Stomach (tissue), 9 donors: ENCODE measurements around the gene CLIP2. TPM values are rescaled to one million over a fixed set of nuclear protein-coding genes. Genes with fewer than 3 reads are reported as not detected.

Experiments
- DNase-seq, 2 donors: peaks; one replicate each; pipeline versions ENCODE4 v3.0.0 to v3.0.0-alpha.2; 2013 to 2019
- H3K27ac ChIP-seq, 5 donors: fragments of 200-600 bp in 4 of 5; sonication (generic) in 4 of 5; one replicate each; pipeline ENCODE4 v1.5.1; 2013 to 2019; ENCODE audit warnings: mild to moderate bottlenecking in 1 of 5, moderate library complexity in 1 of 5
- H3K27me3 ChIP-seq, 3 donors: fragments of 200-600 bp; sonication (generic); one replicate each; pipeline ENCODE4 v1.5.1; 2017 to 2019; ENCODE audit warnings: mixed run types in 1 of 3
- H3K36me3 ChIP-seq, 4 donors: fragments of 200-600 bp; sonication (generic); 1 replicate in 3 of 4; 2 replicates in 1 of 4; pipeline ENCODE4 v1.5.1; 2016 to 2019
- H3K4me1 ChIP-seq, 4 donors: fragments of 200-600 bp; sonication (generic); one replicate each; pipeline ENCODE4 v1.5.1; 2016 to 2019
- H3K4me3 ChIP-seq, 4 donors: fragments of 200-600 bp; sonication (generic) in 3 of 4; one replicate each; pipeline ENCODE4 v1.5.1; 2016 to 2019; ENCODE audit warnings: mild to moderate bottlenecking in 1 of 4
- H3K9me3 ChIP-seq, 4 donors: fragments of 200-600 bp; sonication (generic); one replicate each; pipeline ENCODE4 v1.5.1; 2016 to 2019
- EP300 ChIP-seq: sonication (generic); formaldehyde crosslinking; IDR thresholded peaks from one replicate; pipeline ENCODE4 v1.6.1; 2017; ENCODE audit warnings: antibody characterized with exemption
- POLR2A ChIP-seq, 4 donors: fragments of 450-650 bp; IDR thresholded peaks; one replicate each; pipeline ENCODE4 v1.6.1; 2016; ENCODE audit warnings: antibody characterized with exemption in 4 of 4, control low read depth in 2 of 4, mild to moderate bottlenecking in 1 of 4, moderate library complexity in 1 of 4
- POLR2AphosphoS5 ChIP-seq, 3 donors: sonication (generic); formaldehyde crosslinking; IDR thresholded peaks; one replicate each; pipeline ENCODE4 v1.6.1; 2016; ENCODE audit warnings: antibody characterized with exemption in 3 of 3
- WGBS, 5 donors: extraction: QIAGEN DNeasy Blood & Tissue Kit in 3 of 5; methylation state at CpG; one replicate each; pipeline versions ENCODE4 v1.1.5 to v1.1.7; 2013 to 2018; 5-methylcytosine and 5-hydroxymethylcytosine counted together
- intact Hi-C: fragments of 100-400 bp; cut with DNase I; formaldehyde crosslinking; loops from one replicate; pipeline ENCODE4 v1.15.1; 2023; ENCODE audit warnings: low total_unique reads
- polyA plus RNA-seq, 3 donors: library from polyadenylated mRNA; stranded (reverse); fragments of 200-250 nt; gene quantifications; one replicate each; pipeline ENCODE4 v1.2.3, GENCODE V29; 2013
- total RNA-seq, 5 donors: library from RNA; depleted of rRNA; stranded (reverse); fragments of >200 nt; gene quantifications; one replicate each; pipeline versions ENCODE4 v1.1.0 to v1.2.3, GENCODE V29; 2014 to 2016
- TF ChIP-seq, protein P1 (sequence below), 7 experiments: fragments of 450-650 bp in 4 of 7; fragments of 200-600 bp in 3 of 7; sonication (generic) in 3 of 7; IDR thresholded peaks; one replicate each; pipeline ENCODE4 v1.5.1; 2016 to 2019; ENCODE audit warnings: antibody characterized with exemption in 7 of 7, control low read depth in 2 of 7, mild to moderate bottlenecking in 1 of 7
- donor health status: healthy with polysubstance abuse.
- donor health status: Bipolar disorder and iron deficiency.
- donor health status: healthy.

The CLIP2 gene
- total and polyA plus RNA-seq, 8 donors, result 4.5 to 485 (median 23.9) TPM

DNA sequence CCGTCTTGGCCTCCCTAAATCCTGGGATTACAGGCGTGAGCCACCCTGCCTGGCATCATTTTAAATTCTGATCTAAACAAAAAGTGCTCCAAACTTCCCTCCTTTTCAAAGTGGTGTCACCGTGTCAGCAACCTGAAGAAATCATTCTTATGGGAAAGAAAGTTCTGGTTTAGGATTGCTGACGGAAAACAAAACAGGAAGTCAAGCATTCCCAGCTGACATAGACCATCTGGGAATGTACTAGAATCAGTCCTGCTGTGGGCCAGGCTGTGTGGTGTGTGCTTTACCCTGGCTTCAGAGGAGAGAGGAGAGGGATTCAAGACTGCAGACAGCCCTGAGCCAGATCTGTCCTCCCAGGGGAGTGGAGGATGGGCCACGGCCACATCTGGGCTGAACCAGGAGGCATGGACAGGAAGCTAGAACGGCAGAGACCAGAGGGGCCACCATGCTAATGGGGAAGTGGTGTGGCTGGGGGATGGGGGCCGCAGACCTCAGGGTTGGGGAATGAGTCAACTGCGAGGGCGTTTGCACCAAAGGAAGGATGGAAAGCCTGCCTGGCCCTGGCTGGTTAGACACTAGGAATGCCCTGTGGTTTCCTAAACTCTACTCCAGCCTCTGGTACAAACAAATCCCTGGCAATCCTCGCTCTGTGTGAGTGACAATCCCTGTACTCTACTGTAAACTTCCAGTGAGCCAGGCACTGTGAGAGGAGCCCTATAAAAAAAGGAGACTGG lies 16.7 kb upstream of the CLIP2 start:
- WGBS, 5 donors, result 39 to 56% (median 51%) methylated on average over 10 of the region's 10 CpGs
- no peaks in the 10 kb centered on the region for H3K36me3 ChIP-seq
- no peaks in the 10 kb centered on the region for H3K9me3 ChIP-seq
- TF ChIP-seq POLR2AphosphoS5 (IDR thresholded peaks at IDR 0.05) (peak; percentile 12 to 29 (median 25)), POLR2A (IDR thresholded peaks at IDR 0.05) (no peak), EP300 (no peak)
- TF ChIP-seq, protein P1, sequence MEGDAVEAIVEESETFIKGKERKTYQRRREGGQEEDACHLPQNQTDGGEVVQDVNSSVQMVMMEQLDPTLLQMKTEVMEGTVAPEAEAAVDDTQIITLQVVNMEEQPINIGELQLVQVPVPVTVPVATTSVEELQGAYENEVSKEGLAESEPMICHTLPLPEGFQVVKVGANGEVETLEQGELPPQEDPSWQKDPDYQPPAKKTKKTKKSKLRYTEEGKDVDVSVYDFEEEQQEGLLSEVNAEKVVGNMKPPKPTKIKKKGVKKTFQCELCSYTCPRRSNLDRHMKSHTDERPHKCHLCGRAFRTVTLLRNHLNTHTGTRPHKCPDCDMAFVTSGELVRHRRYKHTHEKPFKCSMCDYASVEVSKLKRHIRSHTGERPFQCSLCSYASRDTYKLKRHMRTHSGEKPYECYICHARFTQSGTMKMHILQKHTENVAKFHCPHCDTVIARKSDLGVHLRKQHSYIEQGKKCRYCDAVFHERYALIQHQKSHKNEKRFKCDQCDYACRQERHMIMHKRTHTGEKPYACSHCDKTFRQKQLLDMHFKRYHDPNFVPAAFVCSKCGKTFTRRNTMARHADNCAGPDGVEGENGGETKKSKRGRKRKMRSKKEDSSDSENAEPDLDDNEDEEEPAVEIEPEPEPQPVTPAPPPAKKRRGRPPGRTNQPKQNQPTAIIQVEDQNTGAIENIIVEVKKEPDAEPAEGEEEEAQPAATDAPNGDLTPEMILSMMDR (IDR thresholded peaks at IDR 0.05), result no peak
- H3K4me1 ChIP-seq, result peaks cover 0 to 44% (median 25%) of the 10 kb centered on the region in 4 donors
- peak overlapping the region; percentile 53 to 87 (median 82) for H3K27ac ChIP-seq
- H3K27me3 ChIP-seq, result no peaks in the 10 kb centered on the region
- intact Hi-C loops, result no loop called here
- peak; percentile 45 to 87 for DNase-seq
- no peak overlapping the region for H3K4me3 ChIP-seq

DNA sequence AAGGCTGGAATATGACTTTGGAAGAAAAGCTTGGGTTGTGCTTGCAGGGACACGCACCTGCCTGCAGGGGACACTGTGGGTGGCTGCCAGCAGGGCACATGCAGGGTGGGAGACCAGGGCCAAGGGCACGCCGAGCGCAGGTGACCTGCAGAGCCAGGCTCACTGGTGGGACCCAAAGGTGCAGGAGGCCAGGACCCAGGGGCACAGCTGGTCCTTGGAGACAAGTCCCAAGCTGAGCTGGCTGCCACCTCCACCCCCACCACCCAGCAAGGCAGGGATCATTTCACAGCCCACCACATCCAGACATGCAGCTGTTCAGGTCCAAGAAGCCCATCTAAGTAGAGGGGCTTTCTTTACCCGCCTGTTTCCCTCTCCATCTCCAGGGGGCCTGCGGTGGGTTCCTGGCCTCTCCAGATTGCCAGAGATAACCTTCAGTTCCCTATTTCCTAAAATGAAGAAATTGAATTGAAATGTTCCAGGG lies 13.8 kb upstream of the CLIP2 start:
- TF ChIP-seq POLR2AphosphoS5 (IDR thresholded peaks at IDR 0.05) (no peak), POLR2A (IDR thresholded peaks at IDR 0.05) (no peak), EP300 (no peak)
- TF ChIP-seq, protein P1 (IDR thresholded peaks at IDR 0.05), result peak in 4 of 7 experiments; percentile 14 to 41 (median 31)
- H3K4me1 ChIP-seq, result peaks cover 11 to 45% (median 30%) of the 10 kb centered on the region in 4 donors
- H3K36me3 ChIP-seq, result no peaks in the 10 kb centered on the region
- no peaks in the 10 kb centered on the region for H3K9me3 ChIP-seq
- H3K4me3 ChIP-seq, result no peak overlapping the region
- WGBS, 5 donors, result 46 to 68% (median 54%) methylated on average over 6 of the region's 6 CpGs
- no peaks in the 10 kb centered on the region for H3K27me3 ChIP-seq
- DNase-seq, result peak in 1 of 2 donors; percentile 52
- no peak overlapping the region for H3K27ac ChIP-seq
- intact Hi-C loops, result no loop called here

DNA sequence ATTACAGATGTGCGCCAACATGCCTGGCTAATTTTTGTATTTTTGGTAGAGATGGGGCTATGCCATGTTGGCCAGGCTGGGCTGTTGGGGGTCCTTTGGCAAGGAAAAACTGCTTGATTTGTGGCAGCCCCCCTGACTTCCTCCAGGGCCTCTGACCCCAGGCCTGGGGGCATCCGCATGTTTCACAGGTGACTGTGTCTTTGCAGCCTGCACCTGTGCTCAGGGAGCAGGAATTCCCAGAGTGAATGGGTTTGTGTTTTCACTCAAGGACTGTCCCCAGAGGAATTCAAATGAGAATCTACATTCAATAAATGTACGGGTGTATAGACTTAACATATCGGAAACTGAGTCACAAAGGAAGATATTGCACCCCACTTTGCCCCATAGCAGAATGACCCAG lies 11.6 kb upstream of the CLIP2 start:
- no peak for DNase-seq
- H3K4me3 ChIP-seq, result no peak overlapping the region
- peaks cover 11 to 31% (median 17%) of the 10 kb centered on the region in 4 donors for H3K4me1 ChIP-seq
- H3K36me3 ChIP-seq, result no peaks in the 10 kb centered on the region
- H3K27ac ChIP-seq, result no peak overlapping the region
- H3K9me3 ChIP-seq, result no peaks in the 10 kb centered on the region
- no peaks in the 10 kb centered on the region for H3K27me3 ChIP-seq
- intact Hi-C loops, result no loop called here
- no peak for TF ChIP-seq POLR2AphosphoS5 (IDR thresholded peaks at IDR 0.05)
- TF ChIP-seq POLR2A (IDR thresholded peaks at IDR 0.05), result no peak
- TF ChIP-seq, protein P1 (IDR thresholded peaks at IDR 0.05), result no peak
- TF ChIP-seq EP300, result no peak
- 89 to 100% (median 97%) methylated on average over 4 of the region's 4 CpGs for WGBS, 5 donors

DNA sequence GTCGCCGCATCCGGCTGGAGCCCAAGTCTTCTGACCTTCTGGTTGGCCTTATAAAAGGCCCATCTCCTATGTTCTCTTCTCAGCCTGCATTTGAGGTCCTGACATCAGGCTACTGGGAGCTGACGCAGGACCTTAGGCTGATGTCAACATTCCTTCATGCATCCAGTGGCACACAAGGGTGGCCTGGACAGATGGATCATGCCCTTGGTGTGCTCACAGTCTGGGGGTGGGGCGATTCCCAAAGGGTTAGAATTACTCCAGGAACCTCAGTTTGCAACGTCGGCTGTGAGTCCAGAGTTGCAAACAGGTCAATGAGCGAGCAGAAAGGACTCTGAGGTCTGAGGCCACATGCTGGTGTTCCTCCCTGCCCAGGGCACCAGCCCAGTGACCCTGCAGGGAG lies 8.2 kb upstream of the CLIP2 start:
- no peak overlapping the region for H3K4me3 ChIP-seq
- 89 to 95% (median 91%) methylated on average over 8 of the region's 8 CpGs for WGBS, 5 donors
- H3K27me3 ChIP-seq, result no peaks in the 10 kb centered on the region
- no peak for DNase-seq
- no peaks in the 10 kb centered on the region for H3K36me3 ChIP-seq
- H3K4me1 ChIP-seq, result peaks cover 11 to 42% (median 18%) of the 10 kb centered on the region in 4 donors
- no peaks in the 10 kb centered on the region for H3K9me3 ChIP-seq
- intact Hi-C loops, result no loop called here
- TF ChIP-seq, protein P1 (IDR thresholded peaks at IDR 0.05), result no peak
- TF ChIP-seq POLR2A (IDR thresholded peaks at IDR 0.05), result no peak
- TF ChIP-seq EP300, result no peak
- TF ChIP-seq POLR2AphosphoS5 (IDR thresholded peaks at IDR 0.05), result no peak
- H3K27ac ChIP-seq, result peak overlapping the region in 1 of 5 donors; percentile 77
